ENCODE measurements around the gene ALOX15B. TPM values are rescaled to one million over a fixed set of nuclear protein-coding genes. Genes with fewer than 3 reads are reported as not detected.

Gene ALOX15B
- total RNA-seq, 1 experiment from 2014 or later = 0.30 TPM

- no peaks in the 10 kb centered on the region for H4K20me1 ChIP-seq (ENCODE audit: insufficient read depth)
- H3K4me2 ChIP-seq (ENCODE audit: low read length) = no peak overlapping the region
- H3K79me2 ChIP-seq (ENCODE audit: insufficient read depth, low read length) = no peaks in the 10 kb centered on the region
- H3K27me3 ChIP-seq (ENCODE audit: insufficient read depth, low read length) = no peaks in the 10 kb centered on the region
- no peak overlapping the region for H3K27ac ChIP-seq (ENCODE audit: low read depth, low read length)
- no peak overlapping the region for H3K9ac ChIP-seq (ENCODE audit: low read length)
- no peaks in the 10 kb centered on the region for H3K9me2 ChIP-seq (ENCODE audit: insufficient read depth)
- CTCF ChIA-PET = no interaction called here
- H3K4me3 ChIP-seq (replicated peaks in 1 of 2; ENCODE audit: low read depth in 1 of 2, low read length in 2 of 2) = no peak overlapping the region
- intact Hi-C loops (cut with micrococcal nuclease) = loop anchor here (5.0 kb wide), 1 partner anchor 53 kb away; no protein-coding TSS in a partner anchor
- no TSS peak for BruUV-seq (replicated peaks)
- ATAC-seq = no peak
- TF ChIP-seq, protein P1, sequence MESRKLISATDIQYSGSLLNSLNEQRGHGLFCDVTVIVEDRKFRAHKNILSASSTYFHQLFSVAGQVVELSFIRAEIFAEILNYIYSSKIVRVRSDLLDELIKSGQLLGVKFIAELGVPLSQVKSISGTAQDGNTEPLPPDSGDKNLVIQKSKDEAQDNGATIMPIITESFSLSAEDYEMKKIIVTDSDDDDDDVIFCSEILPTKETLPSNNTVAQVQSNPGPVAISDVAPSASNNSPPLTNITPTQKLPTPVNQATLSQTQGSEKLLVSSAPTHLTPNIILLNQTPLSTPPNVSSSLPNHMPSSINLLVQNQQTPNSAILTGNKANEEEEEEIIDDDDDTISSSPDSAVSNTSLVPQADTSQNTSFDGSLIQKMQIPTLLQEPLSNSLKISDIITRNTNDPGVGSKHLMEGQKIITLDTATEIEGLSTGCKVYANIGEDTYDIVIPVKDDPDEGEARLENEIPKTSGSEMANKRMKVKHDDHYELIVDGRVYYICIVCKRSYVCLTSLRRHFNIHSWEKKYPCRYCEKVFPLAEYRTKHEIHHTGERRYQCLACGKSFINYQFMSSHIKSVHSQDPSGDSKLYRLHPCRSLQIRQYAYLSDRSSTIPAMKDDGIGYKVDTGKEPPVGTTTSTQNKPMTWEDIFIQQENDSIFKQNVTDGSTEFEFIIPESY (IDR thresholded peaks at IDR 0.05; ENCODE audit: extremely low read depth, insufficient replicate concordance, low read length) = no peak
- no peak for TF ChIP-seq ELF1 (IDR thresholded peaks at IDR 0.05; ENCODE audit: borderline replicate concordance, low read depth)
- TF ChIP-seq POLR2AphosphoS5 (IDR thresholded peaks at IDR 0.05; ENCODE audit: low read depth, low read length) = no peak
- no peak for TF ChIP-seq EGR1 (IDR thresholded peaks at IDR 0.05; ENCODE audit: low read depth)
- no peak for TF ChIP-seq POLR2A (IDR thresholded peaks at IDR 0.05; ENCODE audit: borderline replicate concordance, extremely low read depth, insufficient read depth, insufficient read length)
- TF ChIP-seq RAD21 (IDR thresholded peaks at IDR 0.05; ENCODE audit: low read depth) = no peak
- no peak for TF ChIP-seq FOSL1 (IDR thresholded peaks at IDR 0.05; ENCODE audit: low read depth)
- TF ChIP-seq ZFX (IDR thresholded peaks at IDR 0.05) = no peak
- no peak overlapping the region for H2AFZ ChIP-seq (ENCODE audit: low read depth, low read length, poor library complexity, severe bottlenecking)
- H3K36me3 ChIP-seq (ENCODE audit: control insufficient read depth in 1 of 2, insufficient read depth in 2 of 2, low read length in 2 of 2) = no peaks in the 10 kb centered on the region
- peaks cover 0 to 6% of the 10 kb centered on the region in 2 experiments; a peak in 1 of 4 replicates for H3K4me1 ChIP-seq (ENCODE audit: control insufficient read depth in 1 of 2, insufficient read depth in 2 of 2, low read length in 2 of 2)
- DNase-seq (ENCODE audit: low read depth, low spot score) = no peak
- RAD21 ChIA-PET (ENCODE audit: low non-redundant PET in 1 of 2, low total read pairs in 2 of 2, uncharacterized antibody in 2 of 2, unreplicated experiment in 2 of 2) = no interaction called here
- no peaks in the 10 kb centered on the region for H3K9me3 ChIP-seq (ENCODE audit: control insufficient read depth in 1 of 2, insufficient read depth in 1 of 2, low read depth in 1 of 2, low read length in 2 of 2)
- POLR2A ChIA-PET = no interaction called here
Observed at GRCh38 chr17:8044819-8045810, 6.3 kb downstream of the ALOX15B start.

Data from HCT116 (cell line).